Epithelial cell of esophagus (primary cell): Measurements from ENCODE around the gene ZMYND19.

Source experiments
- DNase-seq: peaks from one replicate; pipeline ENCODE4 v3.0.0; 2010; ENCODE audit warnings: low read depth
- H3K4me3 ChIP-seq: 2 replicates; pipeline ENCODE4 v1.5.1; 2011; ENCODE audit warnings: mild to moderate bottlenecking, low read length, control low read depth
- CTCF ChIP-seq: IDR thresholded peaks from 2 replicates; pipeline ENCODE4 v1.5.1; 2011; ENCODE audit warnings: low read depth, mild to moderate bottlenecking, low read length, control low read depth, inconsistent platforms; ENCODE audit not compliant: insufficient read depth; ENCODE audit errors: missing control alignments

ZMYND19 gene

GRCh38 chr9:137590469-137591383 is at the start of gene ZMYND19:
ZMYND19 (minus strand) TSS chr9:137590512; CDS start chr9:137590263, 249 bp downstream.
- TF ChIP-seq CTCF = no peak
- peak; percentile 90 for DNase-seq
- peak within 1 kb of the TSS; percentile 73 for H3K4me3 ChIP-seq

GRCh38 chr9:137639303-137640051 is 49.2 kb upstream of the ZMYND19 start:
- no peak for DNase-seq
- H3K4me3 ChIP-seq = no peak overlapping the region
- no peak for TF ChIP-seq CTCF

GRCh38 chr9:137638680-137639079 is 48.4 kb upstream of the ZMYND19 start:
- no peak overlapping the region for H3K4me3 ChIP-seq
- DNase-seq = no peak

GRCh38 chr9:137634016-137634415 is 43.7 kb upstream of the ZMYND19 start:
- H3K4me3 ChIP-seq = no peak overlapping the region
- no peak for DNase-seq
- TF ChIP-seq CTCF = no peak

More at GRCh38 chr9:137638680-137639079, 48.4 kb upstream of the ZMYND19 start:
- no peak for TF ChIP-seq CTCF

DNA sequence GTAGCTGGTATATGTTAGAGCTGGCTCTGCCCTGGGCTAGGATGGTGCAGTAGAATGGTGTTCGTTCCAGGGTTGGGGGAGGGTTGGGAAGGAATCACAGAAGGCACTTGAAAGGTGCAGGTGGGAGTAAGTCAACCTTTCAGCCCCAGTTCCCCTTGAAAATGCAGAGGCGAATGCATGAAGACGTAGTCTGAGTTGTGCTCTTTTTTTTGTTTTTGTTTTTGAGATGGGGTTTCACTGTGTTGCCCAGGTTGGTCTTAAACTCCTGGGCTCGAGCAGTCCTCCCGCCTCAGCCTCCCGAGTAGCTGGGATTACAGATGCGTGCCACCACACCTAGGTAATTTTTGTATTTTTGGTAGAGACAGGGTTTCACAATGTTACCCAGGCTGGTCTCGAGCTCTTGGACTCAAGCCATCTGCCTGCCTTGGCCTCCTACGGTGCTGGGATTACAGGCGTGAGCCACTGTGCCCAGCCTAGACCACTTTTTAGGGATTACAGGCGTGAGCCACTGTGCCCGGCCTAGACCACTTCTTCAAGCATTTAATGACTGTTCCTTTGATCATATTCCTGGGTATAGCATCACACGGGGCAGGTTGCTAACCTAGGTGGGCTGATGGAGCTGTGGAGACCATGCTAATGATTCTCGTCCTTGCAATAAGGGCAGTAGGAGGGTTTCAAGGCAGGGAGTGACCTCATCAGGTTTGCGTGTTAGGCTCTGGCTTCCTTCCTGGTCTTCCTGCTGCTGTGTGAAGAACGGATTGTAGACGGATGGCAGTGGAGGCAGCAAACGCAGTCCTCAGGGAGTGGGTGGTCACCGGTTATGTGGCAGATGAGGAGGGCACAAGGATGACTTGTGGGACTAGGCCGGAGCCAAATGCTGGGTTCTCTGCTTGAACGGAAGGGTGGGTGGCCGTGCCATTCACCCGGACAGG is 42.2 kb upstream of the ZMYND19 start:
- no peak for TF ChIP-seq CTCF
- no peak for DNase-seq
- no peak overlapping the region for H3K4me3 ChIP-seq
